Ovary (tissue), 3 donors: Measurements from ENCODE around the gene COP1.

ENCODE experiments used
- POLR2A ChIP-seq: fragments of 450-650 bp; IDR thresholded peaks from one replicate; pipeline ENCODE4 v1.6.1; 2017; ENCODE audit warnings: antibody characterized with exemption, mild to moderate bottlenecking, moderate library complexity
- TF ChIP-seq, protein P1 (sequence below), 3 donors: fragments of 450-650 bp in 2 of 3; fragments of 200-600 bp in 1 of 3; IDR thresholded peaks; one replicate each; pipeline versions ENCODE4 v1.5.1 to v1.8.0; 2016 to 2022; ENCODE audit warnings: antibody characterized with exemption in 3 of 3, mild to moderate bottlenecking in 1 of 3
- donor health status: DM: no; HTN: no; CAD: no.

GRCh38 chr1:176178316-176178715 lies 28.8 kb downstream of the COP1 start:
- TF ChIP-seq, protein P1, sequence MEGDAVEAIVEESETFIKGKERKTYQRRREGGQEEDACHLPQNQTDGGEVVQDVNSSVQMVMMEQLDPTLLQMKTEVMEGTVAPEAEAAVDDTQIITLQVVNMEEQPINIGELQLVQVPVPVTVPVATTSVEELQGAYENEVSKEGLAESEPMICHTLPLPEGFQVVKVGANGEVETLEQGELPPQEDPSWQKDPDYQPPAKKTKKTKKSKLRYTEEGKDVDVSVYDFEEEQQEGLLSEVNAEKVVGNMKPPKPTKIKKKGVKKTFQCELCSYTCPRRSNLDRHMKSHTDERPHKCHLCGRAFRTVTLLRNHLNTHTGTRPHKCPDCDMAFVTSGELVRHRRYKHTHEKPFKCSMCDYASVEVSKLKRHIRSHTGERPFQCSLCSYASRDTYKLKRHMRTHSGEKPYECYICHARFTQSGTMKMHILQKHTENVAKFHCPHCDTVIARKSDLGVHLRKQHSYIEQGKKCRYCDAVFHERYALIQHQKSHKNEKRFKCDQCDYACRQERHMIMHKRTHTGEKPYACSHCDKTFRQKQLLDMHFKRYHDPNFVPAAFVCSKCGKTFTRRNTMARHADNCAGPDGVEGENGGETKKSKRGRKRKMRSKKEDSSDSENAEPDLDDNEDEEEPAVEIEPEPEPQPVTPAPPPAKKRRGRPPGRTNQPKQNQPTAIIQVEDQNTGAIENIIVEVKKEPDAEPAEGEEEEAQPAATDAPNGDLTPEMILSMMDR (IDR thresholded peaks at IDR 0.05) = no peak
- TF ChIP-seq POLR2A = no peak
